H7 (cell line): ENCODE data around the gene SHISA9. TPM values are rescaled to one million over a fixed set of nuclear protein-coding genes. Genes with fewer than 3 reads are reported as not detected.
"Not testable (repeated sequence)": the region's sequence is repeated elsewhere in the genome, so short reads cannot be mapped to it uniquely, and the experiment has no call there.

Experiments used
- DNase-seq: peaks from one replicate; pipeline ENCODE4 v3.0.0; 2012
- H3K27me3 ChIP-seq: 2 replicates; pipeline ENCODE4 v1.6.0; 2011; ENCODE audit warnings: mild to moderate bottlenecking, low read length; ENCODE audit not compliant: control insufficient read depth, insufficient read depth
- H3K36me3 ChIP-seq: replicated peaks from 2 replicates; pipeline ENCODE4 v1.5.1; 2011; ENCODE audit warnings: low read length; ENCODE audit not compliant: control insufficient read depth, insufficient read depth
- H3K4me3 ChIP-seq: 2 replicates; pipeline ENCODE4 v1.5.1; 2011; ENCODE audit warnings: low read depth, mild to moderate bottlenecking, control low read depth, low read length, moderate library complexity; ENCODE audit not compliant: insufficient read depth
- total RNA-seq: library from RNA; depleted of rRNA; stranded (reverse); fragments of >200 nt; shearing (Covaris generic); gene quantifications from 2 replicates; pipeline ENCODE4 v1.2.3, GENCODE V29; 2014

Gene SHISA9
- total RNA-seq, 1 experiment from 2014 or later = 7.7 TPM

DNA sequence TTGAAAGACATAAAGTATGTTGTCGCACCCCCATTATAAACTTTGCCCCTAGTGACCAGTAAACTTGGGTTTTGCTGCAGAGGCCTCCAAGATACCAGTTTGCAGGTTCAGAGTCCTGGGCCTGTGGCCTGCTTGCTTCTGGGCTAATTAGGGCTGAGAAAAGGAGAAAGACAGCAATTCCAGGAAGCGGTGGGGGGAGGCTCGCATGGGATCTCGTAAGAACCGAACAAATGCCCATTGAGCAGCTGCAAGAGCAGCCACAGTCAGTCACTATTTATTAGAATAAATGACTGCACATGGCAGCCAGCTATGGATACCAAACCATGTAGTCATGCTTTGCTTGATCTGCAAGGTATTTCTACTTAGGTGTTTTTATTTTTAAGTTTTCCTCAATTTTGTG lies 4.9 kb downstream of the SHISA9 start:
- peaks cover 8% of the 10 kb centered on the region for H3K36me3 ChIP-seq
- DNase-seq = no peak
- H3K27me3 ChIP-seq = peaks cover 18% of the 10 kb centered on the region
- H3K4me3 ChIP-seq = no peak overlapping the region

DNA sequence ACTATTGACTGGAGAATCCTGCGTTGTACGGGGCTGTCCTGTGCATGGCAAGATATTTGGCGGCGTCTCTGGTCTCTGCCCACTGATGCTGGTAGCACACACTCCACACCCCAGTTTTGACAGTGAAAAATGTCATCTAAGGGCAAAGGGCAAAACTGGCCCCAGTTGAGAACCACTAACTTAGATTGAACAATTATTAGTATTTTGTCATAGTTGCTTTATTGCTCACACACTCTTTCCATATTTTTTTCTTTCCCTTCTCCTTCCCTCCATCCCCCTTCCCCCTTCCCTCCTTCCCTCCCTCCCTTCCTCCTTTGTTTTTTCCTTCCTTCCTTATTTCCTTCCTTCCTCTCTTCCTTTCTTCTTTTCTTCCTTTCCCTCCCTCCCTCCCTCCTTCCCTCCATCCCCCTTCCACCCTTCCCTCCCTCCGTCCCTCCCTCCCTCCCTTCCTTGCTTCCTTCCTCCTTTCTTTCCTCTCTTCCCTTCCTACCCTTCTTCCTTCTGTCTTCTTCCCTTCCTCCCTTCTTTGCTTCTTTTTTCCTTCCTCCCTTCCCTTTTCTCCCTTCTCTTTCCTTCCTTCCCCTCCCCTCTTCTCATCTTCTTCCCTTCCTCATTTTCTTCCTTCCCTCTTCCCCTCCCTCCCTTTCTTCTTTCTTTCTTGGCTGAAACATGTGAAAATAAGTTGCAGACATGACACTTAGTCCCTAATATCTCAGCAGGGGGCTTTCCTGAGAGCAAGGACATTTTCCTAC lies 5.5 kb downstream of the SHISA9 start:
- Histone ChIP-seq H3K4me3 (no peak overlapping the region), H3K36me3 (peaks cover 8% of the 10 kb centered on the region), H3K27me3 (peaks cover 16% of the 10 kb centered on the region)
- DNase-seq = no peak

DNA sequence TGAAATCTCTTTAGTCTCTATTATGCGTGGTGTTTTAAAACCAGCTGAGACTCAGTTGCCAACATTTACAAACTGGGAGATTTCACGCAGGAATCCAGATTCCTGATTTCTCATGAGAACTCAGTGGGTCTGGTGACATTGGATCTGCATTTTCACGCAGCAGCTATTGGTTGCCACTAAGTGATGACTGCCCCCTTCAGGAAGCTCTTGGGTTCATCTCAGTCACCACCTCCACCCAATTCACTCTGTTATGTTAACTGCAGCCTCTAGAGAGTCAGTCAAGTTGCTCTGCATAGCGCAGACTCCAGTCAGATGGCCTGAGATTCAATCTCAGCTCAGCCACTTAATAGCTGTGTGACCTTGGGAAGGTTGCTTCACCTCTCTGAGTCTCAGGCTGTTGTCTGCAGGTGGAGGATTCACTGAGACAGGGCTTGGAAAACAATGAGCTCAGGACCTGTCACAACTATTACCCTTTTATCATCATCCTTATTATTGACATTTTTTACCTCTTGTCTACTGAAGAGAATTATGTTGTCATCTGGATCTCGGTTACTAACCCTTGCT lies 6.4 kb downstream of the SHISA9 start:
- peak; percentile 45 for DNase-seq
- Histone ChIP-seq H3K27me3 (peaks cover 9% of the 10 kb centered on the region), H3K36me3 (peaks cover 8% of the 10 kb centered on the region), H3K4me3 (no peak overlapping the region)

DNA sequence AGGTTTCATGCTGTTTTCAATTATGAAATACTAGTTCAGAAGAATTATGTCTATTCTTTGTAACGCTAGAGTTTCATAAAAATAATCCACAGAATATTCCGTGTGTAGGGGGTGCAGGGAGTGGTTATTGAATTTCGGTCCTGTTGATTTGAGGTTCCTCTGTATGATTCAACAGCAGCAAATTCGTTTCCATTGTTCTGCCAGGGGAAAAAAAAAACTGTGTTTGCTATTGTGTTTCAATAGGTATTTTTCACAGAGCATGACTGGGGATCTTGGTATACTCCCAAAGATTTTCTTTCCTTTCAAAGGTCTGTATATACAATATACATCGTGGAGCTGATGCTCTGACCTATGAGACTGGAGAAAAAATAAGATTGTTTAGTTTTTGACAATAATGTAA lies 15.8 kb downstream of the SHISA9 start:
- Histone ChIP-seq H3K36me3 (no peaks in the 10 kb centered on the region), H3K27me3 (no peaks in the 10 kb centered on the region), H3K4me3 (no peak overlapping the region)
- no peak for DNase-seq

DNA sequence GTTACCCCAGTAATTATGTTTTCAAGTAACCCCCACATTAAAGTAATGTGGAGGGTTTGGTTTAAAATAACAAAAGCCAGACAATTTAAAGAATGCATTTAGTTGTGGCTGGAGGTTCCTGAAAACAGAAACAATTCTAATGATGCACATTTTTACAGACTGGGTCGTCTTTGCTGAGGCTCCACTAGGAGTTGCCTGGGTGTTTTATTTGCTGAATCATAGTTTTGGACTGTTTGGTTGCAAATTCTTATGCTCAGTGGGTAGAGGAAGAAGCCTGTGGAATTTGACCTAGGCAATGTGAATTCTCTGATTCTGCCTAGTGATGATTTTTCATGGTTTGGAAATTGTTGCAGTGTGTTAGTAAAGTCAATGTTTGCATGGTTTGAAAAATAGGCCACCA lies 16.3 kb downstream of the SHISA9 start:
- DNase-seq = no peak
- H3K27me3 ChIP-seq = no peaks in the 10 kb centered on the region
- H3K4me3 ChIP-seq = no peak overlapping the region
- no peaks in the 10 kb centered on the region for H3K36me3 ChIP-seq

DNA sequence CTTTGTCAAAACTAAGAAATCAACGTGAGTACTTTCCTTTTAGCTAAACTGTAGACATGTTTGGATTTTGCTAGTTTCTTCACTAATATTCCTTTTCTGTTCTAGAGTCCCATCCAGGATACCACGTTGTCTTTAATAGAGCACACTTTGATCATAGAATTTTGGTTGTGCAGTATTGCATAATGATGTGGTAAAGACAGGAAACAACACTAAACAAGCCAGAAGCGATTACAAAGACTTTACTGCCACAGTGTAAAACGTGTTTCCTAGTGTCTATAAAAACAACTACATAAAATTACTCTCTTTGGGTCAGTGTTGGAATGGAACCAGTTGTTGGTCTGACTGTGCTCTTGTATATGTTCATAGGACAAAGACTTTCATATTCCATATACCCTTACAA lies 19.3 kb downstream of the SHISA9 start:
- H3K27me3 ChIP-seq = no peaks in the 10 kb centered on the region
- H3K4me3 ChIP-seq = no peak overlapping the region
- no peaks in the 10 kb centered on the region for H3K36me3 ChIP-seq
- no peak for DNase-seq

DNA sequence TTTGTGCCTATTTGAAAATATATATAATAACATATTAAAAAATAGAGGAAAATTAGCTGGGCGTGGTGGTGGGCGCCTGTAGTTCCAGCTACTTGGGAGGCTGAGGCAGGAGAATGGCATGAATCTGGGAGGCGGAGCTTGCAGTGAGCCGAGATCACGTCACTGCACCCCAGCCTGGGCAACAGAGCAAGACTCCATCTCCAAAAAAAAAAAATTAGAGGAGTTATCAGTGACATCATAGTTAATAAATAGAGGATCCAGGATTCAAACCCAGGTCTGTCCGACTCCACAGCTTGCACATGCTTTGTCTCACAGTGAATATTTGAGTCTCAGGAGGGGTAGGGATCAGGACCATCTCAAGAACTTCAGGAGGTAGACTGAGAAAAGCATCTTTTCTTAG lies 22.2 kb downstream of the SHISA9 start:
- not testable (repeated sequence) for H3K36me3 ChIP-seq, DNase-seq, H3K4me3 ChIP-seq, H3K27me3 ChIP-seq

DNA sequence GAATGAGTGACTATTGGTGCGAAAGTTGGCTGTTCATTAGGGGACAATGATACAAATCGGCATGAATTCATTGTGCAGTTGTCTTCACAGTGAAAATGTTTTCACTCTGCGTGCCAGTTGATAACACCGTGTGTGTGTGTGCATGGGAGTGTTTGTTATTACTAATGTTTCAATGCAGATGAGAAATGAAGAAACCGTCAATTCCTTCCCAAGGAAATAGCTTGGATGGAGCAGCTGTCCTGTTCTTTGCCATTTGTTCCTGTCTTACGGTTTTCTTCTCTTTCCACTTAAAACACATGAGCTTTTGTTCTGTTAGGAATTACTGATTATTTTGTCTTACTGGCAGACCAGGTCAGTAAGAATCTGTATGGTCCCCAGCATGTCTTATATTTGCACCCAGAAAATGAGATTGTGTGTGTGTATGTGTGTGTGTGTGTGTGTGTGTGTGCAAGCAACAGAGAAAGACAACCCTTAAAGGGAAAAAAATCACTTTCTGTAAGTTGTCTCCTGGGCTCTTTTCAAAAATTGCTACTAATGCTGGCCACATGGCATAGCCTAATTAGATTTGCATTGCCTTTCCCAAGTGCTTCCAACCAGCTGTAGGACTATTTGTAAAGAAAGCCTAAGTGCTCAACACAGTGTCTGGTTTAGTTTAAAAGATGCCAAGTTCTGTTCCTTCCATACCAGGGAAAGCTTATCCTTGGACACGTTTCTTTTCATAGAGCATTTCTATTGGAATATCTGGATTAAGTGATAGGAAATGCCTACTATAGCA lies 23.8 kb downstream of the SHISA9 start:
- Histone ChIP-seq H3K36me3 (no peaks in the 10 kb centered on the region), H3K4me3 (no peak overlapping the region), H3K27me3 (no peaks in the 10 kb centered on the region)
- DNase-seq = no peak

DNA sequence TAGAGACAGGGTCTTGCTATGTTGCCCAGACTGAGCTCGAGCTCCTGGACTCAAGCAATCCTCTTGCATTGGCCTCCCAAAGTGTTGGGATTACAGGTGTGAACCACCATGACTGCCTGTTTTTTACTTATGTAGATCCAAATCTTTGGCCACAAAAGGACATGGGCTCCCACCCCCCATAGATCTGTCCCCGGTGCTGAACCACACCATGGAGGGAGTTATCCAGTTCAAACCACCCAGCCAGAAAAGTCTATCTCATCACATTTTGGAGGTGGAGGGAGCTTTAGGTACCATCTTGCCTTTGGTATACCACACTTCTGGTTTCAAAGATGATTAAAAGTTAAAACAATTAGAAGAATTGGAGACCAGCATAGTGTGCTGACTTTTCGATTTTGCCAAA lies 26.2 kb downstream of the SHISA9 start:
- H3K36me3 ChIP-seq = no peaks in the 10 kb centered on the region
- no peak overlapping the region for H3K4me3 ChIP-seq
- DNase-seq = no peak
- no peaks in the 10 kb centered on the region for H3K27me3 ChIP-seq

DNA sequence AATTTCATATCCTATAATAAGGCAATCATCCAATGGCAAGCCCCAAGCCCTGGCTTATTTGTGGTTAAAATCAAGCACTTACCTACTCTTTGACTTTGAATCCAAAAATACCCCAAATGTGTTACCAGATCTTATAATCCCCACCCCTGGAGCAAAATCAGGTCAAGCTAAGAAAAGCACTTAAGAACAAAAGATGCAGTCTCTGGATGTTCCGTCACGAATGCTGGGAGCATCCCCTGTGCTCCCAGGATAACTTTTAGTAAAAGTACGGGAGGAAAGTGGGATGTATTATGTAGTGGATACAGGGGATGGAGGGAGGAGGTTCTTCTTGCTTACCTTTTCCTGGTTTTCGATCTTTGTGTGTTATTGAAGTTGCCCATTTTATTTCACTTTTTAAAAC lies 29.5 kb downstream of the SHISA9 start:
- Histone ChIP-seq H3K27me3 (no peaks in the 10 kb centered on the region), H3K4me3 (no peak overlapping the region), H3K36me3 (no peaks in the 10 kb centered on the region)
- no peak for DNase-seq

DNA sequence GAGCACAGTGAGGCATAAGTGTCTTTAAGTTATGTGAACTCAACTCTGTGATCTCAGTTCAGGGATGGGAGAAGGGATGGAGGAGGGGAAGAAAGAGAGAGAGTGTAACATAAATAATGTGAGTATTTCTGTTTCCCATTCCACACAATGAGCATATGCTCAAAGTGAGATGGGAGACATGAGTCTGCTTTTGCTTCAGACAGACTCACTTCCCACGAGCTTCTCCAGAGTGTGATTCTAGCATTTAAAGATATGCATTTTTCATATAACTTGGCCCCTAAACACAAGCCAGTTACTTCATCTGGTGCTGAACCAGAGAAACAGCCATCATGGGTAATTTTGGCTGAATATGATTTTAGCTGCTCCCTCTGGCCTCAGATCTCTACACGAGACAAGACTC lies 35.0 kb downstream of the SHISA9 start:
- Histone ChIP-seq H3K27me3 (no peaks in the 10 kb centered on the region), H3K4me3 (no peak overlapping the region), H3K36me3 (no peaks in the 10 kb centered on the region)
- DNase-seq = no peak

DNA sequence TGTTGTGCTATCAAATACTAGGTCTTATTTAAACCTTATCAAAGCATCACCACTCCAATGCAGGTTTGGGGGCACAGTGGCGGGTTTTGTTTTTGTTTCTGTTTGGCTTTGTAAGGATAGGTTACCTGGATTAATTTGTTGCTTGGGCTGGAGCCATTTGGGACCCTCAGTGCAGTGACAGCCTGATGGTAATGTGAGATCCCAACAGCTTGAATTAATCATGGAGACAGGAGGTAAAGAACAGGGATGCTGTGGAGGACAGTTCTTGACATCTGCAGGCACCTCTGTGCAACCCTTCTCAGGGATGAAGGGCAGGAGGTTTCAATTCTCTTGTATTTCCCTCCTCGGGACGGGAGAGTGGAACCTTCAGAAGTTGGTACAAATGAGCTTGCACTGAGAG lies 40.5 kb downstream of the SHISA9 start:
- no peak for DNase-seq
- Histone ChIP-seq H3K36me3 (no peaks in the 10 kb centered on the region), H3K4me3 (no peak overlapping the region), H3K27me3 (no peaks in the 10 kb centered on the region)

DNA sequence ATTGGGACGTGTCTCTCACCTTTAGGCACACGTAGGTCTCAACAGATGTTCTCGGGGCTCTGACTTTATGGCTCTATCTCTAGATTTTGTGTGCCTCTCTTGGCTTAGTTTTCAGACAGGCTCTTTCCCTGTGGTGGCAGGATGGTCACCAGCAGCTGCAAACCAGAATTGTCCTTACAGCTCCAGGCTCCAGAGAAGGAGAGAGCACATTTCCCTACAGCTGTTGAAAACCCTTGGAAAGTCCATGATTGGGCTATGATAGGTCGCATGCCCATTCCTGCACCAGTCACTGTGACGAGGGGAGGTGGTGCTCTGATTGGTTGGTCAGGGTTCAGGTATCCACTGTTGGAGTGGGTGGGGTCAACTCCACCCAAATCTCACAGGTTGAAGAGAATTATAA lies 41.5 kb downstream of the SHISA9 start:
- Histone ChIP-seq H3K36me3 (no peaks in the 10 kb centered on the region), H3K4me3 (no peak overlapping the region), H3K27me3 (no peaks in the 10 kb centered on the region)
- no peak for DNase-seq

DNA sequence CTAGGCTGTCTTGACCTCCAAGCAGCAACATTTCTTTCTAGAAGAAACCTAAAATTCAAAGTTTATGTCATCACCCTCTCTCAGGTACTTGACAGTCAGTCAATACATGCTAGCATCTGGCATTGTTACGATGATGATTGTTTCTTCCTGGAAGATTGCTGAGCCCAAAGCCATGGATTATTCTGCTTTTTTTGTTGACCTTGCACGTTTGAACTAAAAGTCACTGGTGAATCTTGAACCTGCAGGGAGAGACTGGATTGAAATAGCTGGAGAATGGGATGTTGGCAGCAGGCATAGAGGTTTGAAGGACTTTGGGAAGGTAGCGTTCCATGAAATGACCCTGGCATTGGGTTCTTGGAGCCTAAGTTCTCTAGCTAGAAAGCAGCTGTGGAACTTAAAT lies 42.9 kb downstream of the SHISA9 start:
- Histone ChIP-seq H3K36me3 (no peaks in the 10 kb centered on the region), H3K27me3 (no peaks in the 10 kb centered on the region), H3K4me3 (no peak overlapping the region)
- no peak for DNase-seq

DNA sequence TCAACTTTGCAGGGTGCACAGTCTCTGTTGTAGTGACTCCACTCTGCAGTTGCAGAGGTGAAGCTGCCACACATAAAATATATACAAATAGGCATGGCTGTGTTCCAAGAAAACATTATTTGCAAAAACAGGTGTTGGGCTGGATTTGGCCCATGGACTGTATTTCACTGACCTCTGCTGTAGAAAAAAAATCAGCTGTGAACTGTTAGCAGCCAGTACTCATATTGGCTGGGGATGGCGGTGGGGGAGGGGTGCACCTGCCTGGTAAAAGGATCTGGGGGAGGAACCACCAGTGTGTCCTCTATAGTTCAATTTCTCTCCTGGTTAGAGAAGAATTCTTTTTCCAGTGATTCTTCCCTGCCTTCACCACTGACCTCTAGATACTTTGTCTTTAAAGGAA lies 50.0 kb downstream of the SHISA9 start:
- H3K4me3 ChIP-seq = no peak overlapping the region
- no peaks in the 10 kb centered on the region for H3K27me3 ChIP-seq
- DNase-seq = peak; percentile 5

More for the DNA sequence above, 50.0 kb downstream of the SHISA9 start:
- no peaks in the 10 kb centered on the region for H3K36me3 ChIP-seq
